ENCODE data around the gene ZSCAN16.

GRCh38 chr6:28158318-28158717, 33.9 kb downstream of the ZSCAN16 start:
- TF ChIP-seq CTCF (IDR thresholded peaks at IDR 0.05; ENCODE audit: low read length) (no peak), EZH2 (optimal IDR thresholded peaks at IDR 0.05; ENCODE audit: low read depth, low read length) (no peak)
